DND-41 (cell line): Measurements from ENCODE around the gene NOL11.

Experiments
- ATAC-seq: fragments of 200-7000 bp; cut with Tn5 transposase; 3 replicates; pipeline ENCODE4 v1.9.1; 2021; ENCODE audit warnings: low read depth; ENCODE audit not compliant: insufficient read depth
- DNase-seq: peaks from one replicate; pipeline ENCODE4 v3.0.0-alpha.2; 2020
- H2AFZ ChIP-seq: 2 replicates; pipeline ENCODE4 v1.6.0; 2012; ENCODE audit warnings: low read depth, low read length
- H3K27ac ChIP-seq: 2 replicates; pipeline ENCODE4 v1.5.1; 2012; ENCODE audit warnings: low read length, inconsistent platforms
- H3K27me3 ChIP-seq: fragments of 200-600 bp; sonication (generic); 2 replicates; pipeline ENCODE4 v1.6.0; 2012; ENCODE audit warnings: low read length, mild to moderate bottlenecking, inconsistent platforms; ENCODE audit not compliant: insufficient read depth, poor library complexity
- H3K36me3 ChIP-seq: 2 replicates; pipeline ENCODE4 v1.5.1; 2012; ENCODE audit warnings: low read length, inconsistent platforms; ENCODE audit not compliant: insufficient read depth
- H3K4me1 ChIP-seq: 2 replicates; pipeline ENCODE4 v1.5.1; 2012; ENCODE audit warnings: mild to moderate bottlenecking, low read length; ENCODE audit not compliant: insufficient read depth
- H3K4me2 ChIP-seq: 2 replicates; pipeline ENCODE4 v1.6.0; 2012; ENCODE audit warnings: mild to moderate bottlenecking, moderate library complexity, low read length, inconsistent platforms; ENCODE audit not compliant: insufficient read depth
- H3K4me3 ChIP-seq, 2 experiments: fragments of 200-600 bp in 1 of 2; shearing (Covaris generic) in 1 of 2; 2 replicates each; pipeline ENCODE4 v1.5.1; 2012 to 2016; ENCODE audit warnings: inconsistent platforms in 2 of 2, low read length in 2 of 2, mild to moderate bottlenecking in 2 of 2, low read depth in 1 of 2, moderate library complexity in 1 of 2
- H3K79me2 ChIP-seq: 2 replicates; pipeline ENCODE4 v1.6.0; 2012; ENCODE audit warnings: low read length, inconsistent platforms; ENCODE audit not compliant: insufficient read depth
- H3K9ac ChIP-seq: 2 replicates; pipeline ENCODE4 v1.6.0; 2012; ENCODE audit warnings: low read depth, mild to moderate bottlenecking, inconsistent platforms, low read length, moderate library complexity
- H3K9me3 ChIP-seq: 2 replicates; pipeline ENCODE4 v1.5.1; 2012; ENCODE audit warnings: low read length, moderate library complexity, mild to moderate bottlenecking, inconsistent platforms; ENCODE audit not compliant: insufficient read depth, severe bottlenecking
- H4K20me1 ChIP-seq: 2 replicates; pipeline ENCODE4 v1.6.0; 2012; ENCODE audit warnings: low read length; ENCODE audit not compliant: insufficient read depth
- CTCF ChIP-seq: IDR thresholded peaks from 2 replicates; pipeline ENCODE4 v1.5.1; 2012; ENCODE audit warnings: borderline replicate concordance, low read length, moderate library complexity, mild to moderate bottlenecking; ENCODE audit not compliant: poor library complexity, severe bottlenecking; ENCODE audit errors: extremely low read depth
- EZH2 ChIP-seq: IDR thresholded peaks from 3 replicates; pipeline ENCODE4 v1.6.1; 2012; ENCODE audit warnings: borderline replicate concordance, low read depth, mild to moderate bottlenecking, moderate library complexity, low read length, inconsistent platforms; ENCODE audit not compliant: severe bottlenecking

Gene NOL11

GRCh38 chr17:67686241-67686640, 31.5 kb upstream of the NOL11 start:
- no peak overlapping the region for H3K27ac ChIP-seq
- TF ChIP-seq CTCF, result no peak
- no peak for TF ChIP-seq EZH2
- ATAC-seq, result no peak

GRCh38 chr17:67687511-67687910, 30.2 kb upstream of the NOL11 start:
- no peaks in the 10 kb centered on the region for H3K79me2 ChIP-seq
- no peaks in the 10 kb centered on the region for H4K20me1 ChIP-seq
- DNase-seq, result no peak
- H3K4me3 ChIP-seq, result no peak overlapping the region
- no peak overlapping the region for H2AFZ ChIP-seq
- TF ChIP-seq EZH2 (no peak), CTCF (no peak)
- H3K9ac ChIP-seq, result no peak overlapping the region
- no peak for ATAC-seq
- no peak overlapping the region for H3K27ac ChIP-seq
- H3K4me2 ChIP-seq, result no peak overlapping the region
- H3K9me3 ChIP-seq, result no peaks in the 10 kb centered on the region
- H3K27me3 ChIP-seq, result no peaks in the 10 kb centered on the region
- H3K4me1 ChIP-seq, result no peaks in the 10 kb centered on the region
- H3K36me3 ChIP-seq, result no peaks in the 10 kb centered on the region

More at GRCh38 chr17:67686241-67686640, 31.5 kb upstream of the NOL11 start:
- no peak overlapping the region for H3K9ac ChIP-seq
- no peaks in the 10 kb centered on the region for H3K4me1 ChIP-seq
- H3K36me3 ChIP-seq, result no peaks in the 10 kb centered on the region
- H3K9me3 ChIP-seq, result no peaks in the 10 kb centered on the region
- no peak for DNase-seq
- no peak overlapping the region for H2AFZ ChIP-seq
- H4K20me1 ChIP-seq, result no peaks in the 10 kb centered on the region
- H3K4me2 ChIP-seq, result no peak overlapping the region
- H3K79me2 ChIP-seq, result no peaks in the 10 kb centered on the region
- no peak overlapping the region for H3K4me3 ChIP-seq
- H3K27me3 ChIP-seq, result no peaks in the 10 kb centered on the region

GRCh38 chr17:67689534-67690177, 28.1 kb upstream of the NOL11 start:
- H3K9me3 ChIP-seq, result no peaks in the 10 kb centered on the region
- H3K4me2 ChIP-seq, result no peak overlapping the region
- no peak overlapping the region for H2AFZ ChIP-seq
- no peaks in the 10 kb centered on the region for H3K79me2 ChIP-seq
- no peaks in the 10 kb centered on the region for H4K20me1 ChIP-seq
- ATAC-seq (peak; percentile 66), DNase-seq (peak; percentile 58)
- H3K27ac ChIP-seq, result no peak overlapping the region
- no peak overlapping the region for H3K4me3 ChIP-seq
- H3K27me3 ChIP-seq, result no peaks in the 10 kb centered on the region
- no peaks in the 10 kb centered on the region for H3K36me3 ChIP-seq
- no peak overlapping the region for H3K9ac ChIP-seq
- TF ChIP-seq CTCF (peak; percentile 86), EZH2 (no peak)
- H3K4me1 ChIP-seq, result no peaks in the 10 kb centered on the region
